ENCODE results near the gene IP6K3.

Gene IP6K3

GRCh38 chr6:33690766-33691165 lies 55.9 kb downstream of the IP6K3 start:
- Histone ChIP-seq H3K14ac (ENCODE audit: low read length) (no peak overlapping the region), H3K18ac (ENCODE audit: low read length) (no peak overlapping the region), H2BK15ac (ENCODE audit: low read length) (no peak overlapping the region), H2AFZ (ENCODE audit: low read length) (no peak overlapping the region), H3K4me2 (ENCODE audit: insufficient read depth, low read length, poor library complexity, severe bottlenecking) (no peak overlapping the region), H3K36me3 (replicated peaks in 1 of 2; ENCODE audit: control insufficient read depth in 2 of 2, insufficient read depth in 2 of 2, low read length in 2 of 2) (peaks cover 5 to 17% of the 10 kb centered on the region in 2 donors), H3K79me1 (ENCODE audit: low read depth, low read length) (no peaks in the 10 kb centered on the region), H3K4me1 (ENCODE audit: control insufficient read depth in 2 of 2, insufficient read depth in 1 of 2, low read depth in 1 of 2, low read length in 2 of 2) (peaks cover 4 to 15% of the 10 kb centered on the region in 2 donors), H3K27me3 (ENCODE audit: control insufficient read depth in 3 of 3, insufficient read depth in 3 of 3, low read depth in 1 of 3, low read length in 3 of 3) (no peaks in the 10 kb centered on the region), H2AK5ac (ENCODE audit: low read depth, low read length) (no peak overlapping the region), H3K9me3 (replicated peaks in 1 of 2; ENCODE audit: control insufficient read depth in 2 of 2, insufficient read depth in 1 of 2, low read depth in 1 of 2, low read length in 2 of 2) (no peaks in the 10 kb centered on the region), H4K91ac (ENCODE audit: low read depth, low read length, poor library complexity) (no peak overlapping the region), H2BK5ac (ENCODE audit: low read length) (no peak overlapping the region), H4K8ac (ENCODE audit: low read depth, low read length) (no peak overlapping the region), H3K27ac (replicated peaks; ENCODE audit: low read length) (no peak overlapping the region), H2BK12ac (ENCODE audit: low read length) (no peak overlapping the region), H3K9ac (ENCODE audit: low read depth, low read length, poor library complexity) (no peak overlapping the region), H3K4me3 (ENCODE audit: low read length in 2 of 2) (no peak overlapping the region), H3K4ac (ENCODE audit: low read length) (no peak overlapping the region), H3K23ac (ENCODE audit: low read depth, low read length, poor library complexity) (peak overlapping the region; percentile 59), H2BK120ac (ENCODE audit: low read depth, low read length) (peak overlapping the region; percentile 20)
- no peak for DNase-seq (ENCODE audit: low spot score)
- no CpG with 5 or more reads among the region's 13 CpGs for WGBS, 2 donors (ENCODE audit: extremely low coverage in 2 of 2, insufficient read length in 2 of 2, insufficient replicate concordance in 1 of 2)

DNA sequence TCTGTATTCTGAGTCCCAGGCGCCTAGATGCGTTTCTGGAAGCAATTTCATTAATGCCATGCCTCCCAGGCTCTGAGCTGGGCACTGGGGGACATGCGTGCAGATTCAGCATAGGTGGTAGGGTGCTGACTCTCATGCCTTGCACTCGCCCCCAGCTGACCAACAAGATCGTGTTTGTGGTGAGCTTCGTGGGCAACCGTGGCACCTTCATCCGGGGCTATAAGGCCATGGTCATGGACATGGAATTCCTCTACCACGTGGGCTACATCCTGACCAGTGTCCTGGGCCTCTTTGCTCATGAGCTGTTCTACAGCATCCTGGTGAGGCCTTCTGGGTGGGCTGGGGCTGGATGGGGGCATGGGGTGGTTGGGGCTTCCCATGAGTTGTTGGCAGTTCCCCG lies 56.8 kb downstream of the IP6K3 start:
- Histone ChIP-seq H2BK120ac (ENCODE audit: low read depth, low read length) (no peak overlapping the region), H3K14ac (ENCODE audit: low read length) (no peak overlapping the region), H2BK12ac (ENCODE audit: low read length) (no peak overlapping the region), H3K9me3 (replicated peaks in 1 of 2; ENCODE audit: control insufficient read depth in 2 of 2, insufficient read depth in 1 of 2, low read depth in 1 of 2, low read length in 2 of 2) (no peaks in the 10 kb centered on the region), H3K4me3 (ENCODE audit: low read length in 2 of 2) (no peak overlapping the region), H3K36me3 (replicated peaks in 1 of 2; ENCODE audit: control insufficient read depth in 2 of 2, insufficient read depth in 2 of 2, low read length in 2 of 2) (peaks cover 3 to 8% of the 10 kb centered on the region in 2 donors), H2BK15ac (ENCODE audit: low read length) (no peak overlapping the region), H3K18ac (ENCODE audit: low read length) (no peak overlapping the region), H3K4me2 (ENCODE audit: insufficient read depth, low read length, poor library complexity, severe bottlenecking) (no peak overlapping the region), H4K91ac (ENCODE audit: low read depth, low read length, poor library complexity) (no peak overlapping the region), H2BK5ac (ENCODE audit: low read length) (no peak overlapping the region), H3K27me3 (ENCODE audit: control insufficient read depth in 3 of 3, insufficient read depth in 3 of 3, low read depth in 1 of 3, low read length in 3 of 3) (no peaks in the 10 kb centered on the region), H3K9ac (ENCODE audit: low read depth, low read length, poor library complexity) (no peak overlapping the region), H3K4ac (ENCODE audit: low read length) (no peak overlapping the region), H3K23ac (ENCODE audit: low read depth, low read length, poor library complexity) (no peak overlapping the region), H3K4me1 (ENCODE audit: control insufficient read depth in 2 of 2, insufficient read depth in 1 of 2, low read depth in 1 of 2, low read length in 2 of 2) (peaks cover 4 to 15% of the 10 kb centered on the region in 2 donors), H2AFZ (ENCODE audit: low read length) (no peak overlapping the region), H3K27ac (replicated peaks; ENCODE audit: low read length) (no peak overlapping the region), H3K79me1 (ENCODE audit: low read depth, low read length) (no peaks in the 10 kb centered on the region), H4K8ac (ENCODE audit: low read depth, low read length) (no peak overlapping the region), H2AK5ac (ENCODE audit: low read depth, low read length) (no peak overlapping the region)
- no CpG with 5 or more reads among the region's 10 CpGs for WGBS, 2 donors (ENCODE audit: extremely low coverage in 2 of 2, insufficient read length in 2 of 2, insufficient replicate concordance in 1 of 2)
- no peak for DNase-seq (ENCODE audit: low spot score)

DNA sequence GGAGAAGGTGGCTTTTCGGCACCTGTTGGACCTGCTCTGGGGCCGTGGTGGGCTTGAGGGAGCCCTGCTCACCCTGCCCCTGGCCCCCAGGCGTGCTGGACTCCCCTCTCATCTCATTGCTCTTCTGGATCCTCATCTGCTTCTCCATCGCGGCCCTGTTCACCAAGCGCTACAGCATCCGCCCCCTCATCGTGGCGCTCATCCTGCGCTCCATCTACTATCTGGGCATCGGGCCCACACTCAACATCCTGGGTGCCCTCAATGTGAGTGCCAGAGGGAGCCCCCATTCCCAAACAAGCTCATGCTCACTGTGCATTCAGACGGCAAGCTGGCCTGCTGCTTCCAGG lies 57.6 kb downstream of the IP6K3 start:
- H2BK12ac ChIP-seq (ENCODE audit: low read length) = no peak overlapping the region
- H3K79me1 ChIP-seq (ENCODE audit: low read depth, low read length) = no peaks in the 10 kb centered on the region
- no peak overlapping the region for H2AK5ac ChIP-seq (ENCODE audit: low read depth, low read length)
- no peak overlapping the region for H2BK5ac ChIP-seq (ENCODE audit: low read length)
- H2BK15ac ChIP-seq (ENCODE audit: low read length) = no peak overlapping the region
- H3K27me3 ChIP-seq (ENCODE audit: control insufficient read depth in 3 of 3, insufficient read depth in 3 of 3, low read depth in 1 of 3, low read length in 3 of 3) = no peaks in the 10 kb centered on the region
- H3K23ac ChIP-seq (ENCODE audit: low read depth, low read length, poor library complexity) = no peak overlapping the region
- H3K27ac ChIP-seq (replicated peaks; ENCODE audit: low read length) = no peak overlapping the region
- no CpG with 5 or more reads among the region's 12 CpGs for WGBS, 2 donors (ENCODE audit: extremely low coverage in 2 of 2, insufficient read length in 2 of 2, insufficient replicate concordance in 1 of 2)
- peaks cover 3 to 6% of the 10 kb centered on the region in 2 donors for H3K36me3 ChIP-seq (replicated peaks in 1 of 2; ENCODE audit: control insufficient read depth in 2 of 2, insufficient read depth in 2 of 2, low read length in 2 of 2)
- H3K4me2 ChIP-seq (ENCODE audit: insufficient read depth, low read length, poor library complexity, severe bottlenecking) = no peak overlapping the region
- H4K8ac ChIP-seq (ENCODE audit: low read depth, low read length) = no peak overlapping the region
- no peaks in the 10 kb centered on the region for H3K9me3 ChIP-seq (replicated peaks in 1 of 2; ENCODE audit: control insufficient read depth in 2 of 2, insufficient read depth in 1 of 2, low read depth in 1 of 2, low read length in 2 of 2)
- peaks cover 4 to 15% of the 10 kb centered on the region in 2 donors for H3K4me1 ChIP-seq (ENCODE audit: control insufficient read depth in 2 of 2, insufficient read depth in 1 of 2, low read depth in 1 of 2, low read length in 2 of 2)
- H3K4me3 ChIP-seq (ENCODE audit: low read length in 2 of 2) = no peak overlapping the region
- no peak overlapping the region for H2AFZ ChIP-seq (ENCODE audit: low read length)
- DNase-seq (ENCODE audit: low spot score) = no peak
- H3K14ac ChIP-seq (ENCODE audit: low read length) = no peak overlapping the region
- peak overlapping the region; percentile 49 for H4K91ac ChIP-seq (ENCODE audit: low read depth, low read length, poor library complexity)
- H3K4ac ChIP-seq (ENCODE audit: low read length) = peak overlapping the region; percentile 67
- H2BK120ac ChIP-seq (ENCODE audit: low read depth, low read length) = no peak overlapping the region
- no peak overlapping the region for H3K9ac ChIP-seq (ENCODE audit: low read depth, low read length, poor library complexity)
- no peak overlapping the region for H3K18ac ChIP-seq (ENCODE audit: low read length)

- WGBS, 2 donors (ENCODE audit: extremely low coverage in 2 of 2, insufficient read length in 2 of 2, insufficient replicate concordance in 1 of 2) = no CpG with 5 or more reads among the region's 25 CpGs
- H2AFZ ChIP-seq (ENCODE audit: low read length) = no peak overlapping the region
- peak overlapping the region; percentile 19 for H3K18ac ChIP-seq (ENCODE audit: low read length)
- H2AK5ac ChIP-seq (ENCODE audit: low read depth, low read length) = no peak overlapping the region
- peaks cover 3% of the 10 kb centered on the region in 2 donors for H3K36me3 ChIP-seq (replicated peaks in 1 of 2; ENCODE audit: control insufficient read depth in 2 of 2, insufficient read depth in 2 of 2, low read length in 2 of 2)
- no peak overlapping the region for H3K14ac ChIP-seq (ENCODE audit: low read length)
- H3K27ac ChIP-seq (replicated peaks; ENCODE audit: low read length) = no peak overlapping the region
- no peak overlapping the region for H2BK12ac ChIP-seq (ENCODE audit: low read length)
- peak overlapping the region; percentile 49 for H4K91ac ChIP-seq (ENCODE audit: low read depth, low read length, poor library complexity)
- H3K4me2 ChIP-seq (ENCODE audit: insufficient read depth, low read length, poor library complexity, severe bottlenecking) = no peak overlapping the region
- no peak overlapping the region for H4K8ac ChIP-seq (ENCODE audit: low read depth, low read length)
- no peaks in the 10 kb centered on the region for H3K9me3 ChIP-seq (replicated peaks in 1 of 2; ENCODE audit: control insufficient read depth in 2 of 2, insufficient read depth in 1 of 2, low read depth in 1 of 2, low read length in 2 of 2)
- DNase-seq (ENCODE audit: low spot score) = no peak
- H3K4me1 ChIP-seq (ENCODE audit: control insufficient read depth in 2 of 2, insufficient read depth in 1 of 2, low read depth in 1 of 2, low read length in 2 of 2) = peaks cover 3 to 14% of the 10 kb centered on the region in 2 donors
- no peak overlapping the region for H3K4me3 ChIP-seq (ENCODE audit: low read length in 2 of 2)
- H3K79me1 ChIP-seq (ENCODE audit: low read depth, low read length) = peaks cover under 1% of the 10 kb centered on the region
- no peak overlapping the region for H3K9ac ChIP-seq (ENCODE audit: low read depth, low read length, poor library complexity)
- no peak overlapping the region for H2BK5ac ChIP-seq (ENCODE audit: low read length)
- no peak overlapping the region for H2BK15ac ChIP-seq (ENCODE audit: low read length)
- no peaks in the 10 kb centered on the region for H3K27me3 ChIP-seq (ENCODE audit: control insufficient read depth in 3 of 3, insufficient read depth in 3 of 3, low read depth in 1 of 3, low read length in 3 of 3)
- H3K23ac ChIP-seq (ENCODE audit: low read depth, low read length, poor library complexity) = peak overlapping the region; percentile 38
- peak overlapping the region; percentile 67 for H3K4ac ChIP-seq (ENCODE audit: low read length)
- H2BK120ac ChIP-seq (ENCODE audit: low read depth, low read length) = no peak overlapping the region
These were observed 58.1 kb downstream of the IP6K3 start for GRCh38 chr6:33688451-33689147.
